Measurements from ENCODE around the gene UGDH.
"Not testable (repeated sequence)": the region's sequence is repeated elsewhere in the genome, so short reads cannot be mapped to it uniquely, and the experiment has no call there.

The UGDH gene

DNA sequence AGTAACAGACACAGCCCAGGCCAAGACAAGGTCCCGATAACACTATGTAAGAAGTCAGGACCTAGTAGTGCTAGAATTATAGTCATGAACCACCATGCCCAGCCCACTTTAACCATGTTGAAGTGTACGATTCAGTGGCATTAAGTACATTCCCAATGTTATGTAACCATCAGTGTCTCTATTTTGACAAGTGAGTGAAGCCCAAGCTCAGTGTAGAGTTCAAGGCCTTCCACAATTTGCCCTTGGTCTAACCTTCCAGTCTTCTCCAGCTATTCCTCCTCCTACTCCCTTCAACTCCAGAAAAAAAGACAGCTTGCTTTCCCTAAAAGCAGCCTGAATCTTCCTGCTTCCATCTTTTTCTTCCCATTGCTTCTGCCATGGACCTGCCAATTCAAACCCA is 36.9 kb downstream of the UGDH start:
- no peak for DNase-seq

DNA sequence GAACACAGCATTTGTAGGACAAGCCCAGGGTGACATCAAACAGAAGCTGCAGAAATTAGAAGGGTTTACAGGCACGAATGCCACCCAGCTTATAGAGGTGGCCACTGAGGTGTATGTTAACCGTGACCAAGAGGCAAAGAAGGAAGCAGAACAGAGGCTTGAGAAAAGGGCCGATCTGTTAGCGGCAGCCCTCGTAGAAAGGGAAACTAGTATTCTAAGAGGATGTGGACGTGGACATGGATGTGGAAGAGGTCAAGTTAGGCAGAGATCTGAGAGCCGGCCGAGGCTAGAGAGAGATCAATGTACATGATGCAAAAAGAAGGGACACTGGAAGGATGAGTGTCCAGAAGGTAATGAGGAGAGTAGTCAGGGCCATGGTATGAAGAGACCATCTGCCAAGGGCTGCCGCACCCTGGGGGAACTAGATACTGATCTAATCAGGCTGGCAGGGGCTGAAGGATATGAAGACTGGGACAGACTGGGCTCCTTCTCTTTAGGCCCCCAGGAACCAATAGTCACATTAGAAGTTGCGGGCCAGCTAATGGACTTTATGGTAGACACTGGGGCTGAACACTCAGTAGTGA is 40.9 kb downstream of the UGDH start:
- DNase-seq: no peak

- DNase-seq: no peak
Measured at GRCh38 chr4:39484582-39485272, 42.5 kb downstream of the UGDH start.

DNA sequence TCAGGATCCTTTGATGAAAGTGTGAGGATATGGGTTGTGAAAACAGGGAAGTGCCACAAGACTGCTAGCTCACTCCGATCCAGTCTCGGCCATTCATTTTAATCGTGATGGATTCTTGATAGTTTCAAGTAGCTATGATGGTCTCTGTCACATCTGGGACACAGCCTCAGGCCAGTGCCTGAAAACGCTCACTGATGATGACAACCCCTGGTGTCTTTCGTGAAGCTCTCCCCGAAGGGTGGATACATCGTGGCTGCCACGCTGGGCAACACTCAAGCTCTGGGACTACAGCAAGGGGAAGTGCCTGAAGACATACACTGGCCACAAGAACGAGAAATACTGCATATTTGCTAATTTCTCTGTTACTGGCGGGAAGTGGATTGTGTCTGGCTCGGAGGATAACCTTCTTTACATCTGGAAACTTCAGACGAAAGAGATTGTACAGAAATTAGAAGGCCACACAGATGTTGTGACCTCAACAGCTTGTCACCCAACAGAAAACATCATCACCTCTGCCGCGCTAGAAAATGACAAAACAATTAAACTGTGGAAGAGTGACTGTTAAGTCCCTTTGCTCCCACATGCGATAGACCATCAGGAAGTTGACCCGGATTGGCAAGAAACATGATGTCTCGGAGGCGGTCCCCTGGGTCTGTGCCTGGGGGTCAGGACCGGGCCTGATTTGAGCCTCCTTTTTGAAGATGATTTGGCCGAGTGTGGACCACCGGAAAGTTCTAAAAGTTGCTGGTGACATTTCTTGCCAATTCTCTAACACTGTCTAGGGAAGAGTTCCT is 46.1 kb downstream of the UGDH start:
- no peak for DNase-seq

GRCh38 chr4:39480251-39480650 is 47.0 kb downstream of the UGDH start:
- DNase-seq: no peak

GRCh38 chr4:39476187-39476895 is 50.9 kb downstream of the UGDH start:
- no peak for DNase-seq

- DNase-seq: no peak
Measured at GRCh38 chr4:39472396-39472795, 54.8 kb downstream of the UGDH start.

- no peak for DNase-seq
Measured at GRCh38 chr4:39470402-39470801, 56.8 kb downstream of the UGDH start.

- no peak for DNase-seq
Measured at GRCh38 chr4:39469429-39470077, 57.7 kb downstream of the UGDH start.

- no peak for DNase-seq
Measured at GRCh38 chr4:39467464-39467863, 59.8 kb downstream of the UGDH start.

GRCh38 chr4:39466747-39467146 is 60.5 kb downstream of the UGDH start:
- no peak for DNase-seq

DNA sequence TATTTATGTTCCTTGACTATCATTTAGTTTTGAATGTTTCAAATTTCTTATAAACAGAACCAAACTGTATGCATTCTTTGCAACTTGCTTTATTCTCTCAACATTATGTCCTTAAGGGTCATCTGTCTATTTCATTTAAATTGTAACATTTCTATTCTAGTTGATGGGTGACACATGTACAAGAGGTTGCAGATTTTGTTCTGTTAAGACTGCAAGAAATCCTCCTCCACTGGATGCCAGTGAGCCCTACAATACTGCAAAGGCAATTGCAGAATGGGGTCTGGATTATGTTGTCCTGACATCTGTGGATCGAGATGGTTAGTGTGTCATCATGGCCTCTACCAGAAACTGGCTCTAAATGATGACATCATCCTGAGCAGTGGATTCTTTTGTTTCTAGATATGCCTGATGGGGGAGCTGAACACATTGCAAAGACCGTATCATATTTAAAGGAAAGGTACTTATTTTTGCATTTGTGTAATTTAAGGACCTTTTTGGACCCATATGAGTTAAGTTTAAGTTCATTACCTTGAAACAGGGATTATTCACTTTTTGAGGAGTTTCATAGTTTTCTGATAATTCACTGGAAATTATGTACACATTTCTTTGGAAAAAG is 62.2 kb downstream of the UGDH start:
- no peak for DNase-seq

GRCh38 chr4:39458505-39459300 is 68.5 kb downstream of the UGDH start, which contains the start of the genes LIAS and RPL9:
LIAS (plus strand) TSS chr4:39459056; CDS start chr4:39459118, 62 bp downstream.
RPL9 (minus strand) TSS chr4:39458922; CDS start chr4:39458439, 483 bp downstream.
- DNase-seq: peak; percentile 81

DNA sequence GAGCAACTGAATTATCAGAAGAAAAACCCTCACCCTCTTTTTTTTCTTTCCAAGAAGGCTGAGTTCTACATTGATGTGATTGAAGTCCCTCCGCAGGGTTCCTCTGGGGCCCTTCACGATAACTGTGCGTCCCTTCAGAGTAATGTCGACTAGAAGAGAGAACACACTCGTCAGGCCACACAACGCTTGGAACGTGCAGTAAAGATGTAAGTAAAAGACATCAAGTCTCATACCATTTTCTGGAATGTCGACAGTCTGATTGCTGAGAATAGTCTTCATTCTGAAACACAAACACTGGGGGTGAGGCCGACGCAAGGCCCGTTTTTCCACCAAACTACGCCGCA is 69.1 kb downstream of the UGDH start:
- not testable (repeated sequence) for DNase-seq

DNA sequence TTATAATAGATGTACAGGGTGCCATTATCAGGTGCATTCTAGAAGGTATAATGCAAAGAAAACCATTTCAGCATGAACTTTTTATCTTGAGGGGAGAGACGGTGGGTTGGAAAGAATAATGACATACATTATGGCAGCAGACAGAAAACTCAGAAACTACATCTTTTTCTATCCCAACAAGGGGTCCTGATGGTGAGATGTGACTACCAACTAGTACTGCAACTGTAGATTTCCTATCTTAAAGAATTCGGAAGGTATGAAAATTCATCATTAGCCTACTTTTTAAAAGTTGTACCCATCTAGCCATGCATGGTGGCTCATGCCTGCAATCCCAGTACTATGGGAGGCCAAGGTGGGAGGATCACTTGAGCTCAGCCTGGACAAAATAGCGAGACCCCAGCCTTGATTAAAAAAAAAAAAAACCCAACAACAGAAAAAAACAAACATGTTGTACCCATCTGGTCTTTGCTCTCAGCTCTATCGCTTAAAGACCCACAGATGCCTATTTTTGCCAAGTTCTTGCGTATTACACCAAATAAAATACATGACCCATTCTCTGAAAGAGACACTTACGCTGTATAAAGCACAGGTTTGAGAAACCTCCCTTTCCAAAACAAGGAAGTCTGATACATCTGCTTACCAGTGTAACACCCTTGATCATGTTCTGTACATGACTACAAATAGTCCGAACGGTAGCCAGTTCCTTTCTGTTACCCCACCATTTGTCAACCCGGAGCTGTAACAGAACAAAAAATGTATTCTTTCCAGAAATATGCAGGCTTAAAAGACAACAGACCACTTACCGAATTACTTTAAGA is 70.1 kb downstream of the UGDH start:
- no peak for DNase-seq

DNA sequence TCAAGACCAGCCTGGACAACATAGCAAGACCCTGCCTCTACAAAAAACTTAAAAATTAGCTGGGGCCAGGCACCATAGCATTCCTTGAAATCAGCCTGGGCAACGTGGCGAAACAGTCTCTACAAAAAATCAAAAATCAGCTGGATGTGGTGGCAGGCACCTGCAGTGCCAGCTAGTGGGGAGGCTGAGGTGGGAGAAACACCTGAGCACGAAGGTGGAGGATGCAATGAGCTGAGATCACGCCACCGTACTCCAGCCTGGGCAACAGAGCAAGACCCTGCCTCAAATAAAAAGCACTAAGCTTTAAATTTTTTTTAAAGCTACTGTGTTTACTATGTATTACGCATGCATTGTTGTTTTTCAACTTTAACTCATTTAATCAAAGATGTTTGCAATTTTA is 71.8 kb downstream of the UGDH start:
- DNase-seq: no peak

- DNase-seq: no peak
Measured at GRCh38 chr4:39453738-39454137, 73.5 kb downstream of the UGDH start.

DNA sequence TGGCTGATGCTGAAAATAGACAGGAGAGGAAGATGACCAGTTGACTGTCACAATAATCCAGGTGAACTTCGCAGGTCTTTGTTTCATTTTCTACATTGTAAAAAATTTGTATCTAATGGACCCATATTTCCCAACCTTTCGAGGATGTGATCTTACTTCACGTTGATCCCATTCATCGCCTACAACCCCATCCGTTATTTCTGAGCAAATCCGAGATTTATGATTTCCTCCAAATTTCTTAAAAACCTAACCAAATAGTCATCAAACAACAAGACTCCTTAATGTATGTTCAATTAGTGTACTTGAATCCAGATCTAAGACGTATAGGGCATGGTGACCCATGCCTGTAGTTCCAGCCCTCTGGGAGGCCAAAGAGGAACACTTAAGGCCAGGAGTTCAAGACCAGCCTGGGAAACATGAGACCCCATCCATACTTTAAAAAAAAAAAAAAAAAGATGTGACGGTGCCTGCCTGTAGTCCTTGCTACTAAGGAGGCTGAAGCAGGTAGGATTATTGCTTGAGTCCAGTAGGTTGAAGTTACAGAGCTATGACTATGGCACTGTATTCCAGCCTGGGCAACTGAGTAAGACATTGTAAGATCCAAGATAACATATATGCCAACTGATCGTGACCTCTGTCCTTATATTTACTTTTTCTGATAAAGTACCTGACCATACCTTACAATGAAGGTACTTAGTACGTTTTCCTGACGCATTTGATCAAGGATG is 74.2 kb downstream of the UGDH start:
- DNase-seq: no peak

- DNase-seq: no peak
Measured at GRCh38 chr4:39452153-39452859, 74.9 kb downstream of the UGDH start.
